Lower leg skin (tissue), 3 donors: ENCODE measurements around the gene SLC9A9.

Experiments
- CTCF ChIP-seq, 3 donors: fragments of 450-650 bp; IDR thresholded peaks; one replicate each; pipeline ENCODE4 v1.5.1; 2016; ENCODE audit warnings: antibody characterized with exemption in 3 of 3, mild to moderate bottlenecking in 3 of 3, moderate library complexity in 2 of 3
- POLR2A ChIP-seq, 2 donors: fragments of 450-650 bp; IDR thresholded peaks; one replicate each; pipeline ENCODE4 v1.6.1; 2016 to 2017; ENCODE audit warnings: antibody characterized with exemption in 2 of 2, mild to moderate bottlenecking in 1 of 2, moderate library complexity in 1 of 2

DNA sequence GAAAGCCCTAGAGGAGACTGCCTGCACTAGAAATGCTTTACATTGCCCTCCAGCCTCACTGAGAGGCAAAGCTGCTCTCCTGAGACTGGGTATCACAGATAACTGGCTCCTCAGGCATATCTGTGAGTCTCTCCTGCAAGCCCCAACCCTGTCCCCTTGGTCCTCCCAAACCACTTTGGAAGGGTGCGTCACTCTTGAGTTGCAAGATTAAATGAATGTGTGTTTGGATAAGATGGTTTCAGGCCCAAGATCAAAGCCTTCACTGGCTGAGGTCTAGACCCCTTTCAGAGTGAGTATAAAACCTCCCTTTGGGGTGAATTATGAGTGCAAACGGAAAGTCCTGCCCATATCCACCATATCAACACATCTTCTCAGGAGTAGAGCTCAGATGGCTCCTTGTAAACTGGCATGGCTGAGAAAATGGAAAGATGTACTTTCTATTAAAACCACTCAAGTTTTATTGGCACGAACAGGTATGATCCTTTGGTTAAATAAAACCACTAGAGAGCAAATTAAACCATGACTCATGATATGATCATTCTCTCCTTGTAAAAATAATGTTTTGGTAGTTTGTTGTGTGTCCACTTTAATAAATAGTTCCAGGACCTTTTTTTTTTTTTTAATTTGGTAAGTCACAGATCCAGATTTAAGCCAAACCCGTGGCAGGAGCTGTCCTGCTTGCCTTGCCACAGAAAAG lies 564.7 kb downstream of the SLC9A9 start:
- no peak for TF ChIP-seq CTCF (IDR thresholded peaks at IDR 0.05)
- no peak for TF ChIP-seq POLR2A (IDR thresholded peaks at IDR 0.05)
